HL-60 (cell line): ENCODE measurements around the gene MTMR12.

ENCODE experiments used
- DNase-seq, 2 experiments: peaks; one replicate each; pipeline ENCODE4 v3.0.0-alpha.2; 2010 to 2020; ENCODE audit warnings: low read depth in 1 of 2, low spot score in 1 of 2
- H3K27ac ChIP-seq: fragments of 250-450 bp; sonication (Bioruptor Pico); replicated peaks from 2 replicates; pipeline ENCODE4 v1.5.1; 2020; ENCODE audit warnings: mild to moderate bottlenecking, moderate library complexity
- H3K27me3 ChIP-seq: fragments of 250-450 bp; sonication (Bioruptor Pico); 2 replicates; pipeline ENCODE4 v1.5.1; 2021; ENCODE audit warnings: mild to moderate bottlenecking, moderate library complexity; ENCODE audit not compliant: insufficient read depth, poor library complexity, severe bottlenecking
- H3K4me3 ChIP-seq: replicated peaks from 2 replicates; pipeline ENCODE4 v1.5.1; 2011; ENCODE audit warnings: mild to moderate bottlenecking, control low read depth, low read length; ENCODE audit not compliant: insufficient read depth
- GABPA ChIP-seq: IDR thresholded peaks from 2 replicates; pipeline ENCODE4 v1.6.1; 2012; ENCODE audit warnings: low read depth
- POLR2AphosphoS5 ChIP-seq: IDR thresholded peaks from 2 replicates; pipeline ENCODE4 v1.6.1; 2012; ENCODE audit warnings: low read depth
- SPI1 ChIP-seq: IDR thresholded peaks from 2 replicates; pipeline ENCODE4 v1.6.1; 2012; ENCODE audit warnings: low read depth, mild to moderate bottlenecking, borderline replicate concordance
- TF ChIP-seq, protein P1 (sequence below): IDR thresholded peaks from 2 replicates; pipeline ENCODE4 v1.6.1; 2012; ENCODE audit warnings: low read depth; ENCODE audit not compliant: insufficient replicate concordance
- TF ChIP-seq, protein P2 (sequence below): IDR thresholded peaks from one replicate; pipeline ENCODE4 v1.5.1; 2011; ENCODE audit warnings: low read length, control low read depth, inconsistent platforms; ENCODE audit not compliant: insufficient read depth

The MTMR12 gene

DNA sequence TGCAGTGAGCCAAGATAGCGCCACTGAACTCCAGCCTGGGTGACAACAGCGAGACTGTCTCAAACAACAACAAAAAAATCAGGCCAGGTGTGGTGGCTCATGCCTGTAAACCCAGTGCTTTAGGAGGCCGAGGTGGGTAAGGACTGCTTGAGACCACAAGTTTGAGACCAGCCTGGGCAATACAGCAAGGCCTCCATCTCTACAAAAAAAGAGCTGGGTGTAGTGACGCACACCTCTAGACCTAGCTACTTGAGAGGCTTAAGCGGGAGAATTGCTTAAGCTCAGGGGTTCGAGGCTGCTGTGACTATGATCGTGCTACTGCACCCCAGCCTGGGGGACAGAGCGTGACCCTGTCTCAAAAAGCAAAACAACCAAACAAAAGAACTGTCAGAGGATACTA, 39.9 kb upstream of the MTMR12 start:
- no peak overlapping the region for H3K27ac ChIP-seq
- DNase-seq, result no peak
- TF ChIP-seq POLR2AphosphoS5, result no peak; the same call in 1 of the 2 replicates
- TF ChIP-seq, protein P1, sequence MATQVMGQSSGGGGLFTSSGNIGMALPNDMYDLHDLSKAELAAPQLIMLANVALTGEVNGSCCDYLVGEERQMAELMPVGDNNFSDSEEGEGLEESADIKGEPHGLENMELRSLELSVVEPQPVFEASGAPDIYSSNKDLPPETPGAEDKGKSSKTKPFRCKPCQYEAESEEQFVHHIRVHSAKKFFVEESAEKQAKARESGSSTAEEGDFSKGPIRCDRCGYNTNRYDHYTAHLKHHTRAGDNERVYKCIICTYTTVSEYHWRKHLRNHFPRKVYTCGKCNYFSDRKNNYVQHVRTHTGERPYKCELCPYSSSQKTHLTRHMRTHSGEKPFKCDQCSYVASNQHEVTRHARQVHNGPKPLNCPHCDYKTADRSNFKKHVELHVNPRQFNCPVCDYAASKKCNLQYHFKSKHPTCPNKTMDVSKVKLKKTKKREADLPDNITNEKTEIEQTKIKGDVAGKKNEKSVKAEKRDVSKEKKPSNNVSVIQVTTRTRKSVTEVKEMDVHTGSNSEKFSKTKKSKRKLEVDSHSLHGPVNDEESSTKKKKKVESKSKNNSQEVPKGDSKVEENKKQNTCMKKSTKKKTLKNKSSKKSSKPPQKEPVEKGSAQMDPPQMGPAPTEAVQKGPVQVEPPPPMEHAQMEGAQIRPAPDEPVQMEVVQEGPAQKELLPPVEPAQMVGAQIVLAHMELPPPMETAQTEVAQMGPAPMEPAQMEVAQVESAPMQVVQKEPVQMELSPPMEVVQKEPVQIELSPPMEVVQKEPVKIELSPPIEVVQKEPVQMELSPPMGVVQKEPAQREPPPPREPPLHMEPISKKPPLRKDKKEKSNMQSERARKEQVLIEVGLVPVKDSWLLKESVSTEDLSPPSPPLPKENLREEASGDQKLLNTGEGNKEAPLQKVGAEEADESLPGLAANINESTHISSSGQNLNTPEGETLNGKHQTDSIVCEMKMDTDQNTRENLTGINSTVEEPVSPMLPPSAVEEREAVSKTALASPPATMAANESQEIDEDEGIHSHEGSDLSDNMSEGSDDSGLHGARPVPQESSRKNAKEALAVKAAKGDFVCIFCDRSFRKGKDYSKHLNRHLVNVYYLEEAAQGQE, result no peak
- TF ChIP-seq GABPA, result no peak
- TF ChIP-seq, protein P2, sequence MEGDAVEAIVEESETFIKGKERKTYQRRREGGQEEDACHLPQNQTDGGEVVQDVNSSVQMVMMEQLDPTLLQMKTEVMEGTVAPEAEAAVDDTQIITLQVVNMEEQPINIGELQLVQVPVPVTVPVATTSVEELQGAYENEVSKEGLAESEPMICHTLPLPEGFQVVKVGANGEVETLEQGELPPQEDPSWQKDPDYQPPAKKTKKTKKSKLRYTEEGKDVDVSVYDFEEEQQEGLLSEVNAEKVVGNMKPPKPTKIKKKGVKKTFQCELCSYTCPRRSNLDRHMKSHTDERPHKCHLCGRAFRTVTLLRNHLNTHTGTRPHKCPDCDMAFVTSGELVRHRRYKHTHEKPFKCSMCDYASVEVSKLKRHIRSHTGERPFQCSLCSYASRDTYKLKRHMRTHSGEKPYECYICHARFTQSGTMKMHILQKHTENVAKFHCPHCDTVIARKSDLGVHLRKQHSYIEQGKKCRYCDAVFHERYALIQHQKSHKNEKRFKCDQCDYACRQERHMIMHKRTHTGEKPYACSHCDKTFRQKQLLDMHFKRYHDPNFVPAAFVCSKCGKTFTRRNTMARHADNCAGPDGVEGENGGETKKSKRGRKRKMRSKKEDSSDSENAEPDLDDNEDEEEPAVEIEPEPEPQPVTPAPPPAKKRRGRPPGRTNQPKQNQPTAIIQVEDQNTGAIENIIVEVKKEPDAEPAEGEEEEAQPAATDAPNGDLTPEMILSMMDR, result no peak
- TF ChIP-seq SPI1, result no peak
- no peaks in the 10 kb centered on the region for H3K27me3 ChIP-seq
- no peak overlapping the region for H3K4me3 ChIP-seq

DNA sequence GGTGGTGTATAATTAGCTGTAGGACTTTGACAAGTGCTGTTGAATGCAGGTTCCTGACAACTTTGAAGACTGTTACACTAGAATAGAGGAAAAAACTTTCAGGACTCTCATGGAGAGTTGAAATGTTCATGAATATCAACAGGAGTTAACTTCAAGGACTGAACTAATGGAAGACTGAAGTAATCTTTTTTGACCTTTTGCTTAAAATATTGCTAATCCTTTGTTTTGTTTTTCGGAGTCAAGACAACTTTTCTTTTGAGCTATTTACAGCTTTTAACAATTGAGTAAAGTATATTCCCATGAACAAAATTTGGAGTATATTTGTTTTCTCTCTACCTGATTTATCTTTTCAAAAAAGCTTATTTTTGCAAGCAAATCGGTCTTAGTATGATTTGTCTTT, 34.1 kb upstream of the MTMR12 start:
- Histone ChIP-seq H3K4me3 (no peak overlapping the region), H3K27me3 (no peaks in the 10 kb centered on the region), H3K27ac (no peak overlapping the region)
- DNase-seq, result no peak
- TF ChIP-seq POLR2AphosphoS5, result no peak
- TF ChIP-seq, protein P1, result no peak
- no peak for TF ChIP-seq SPI1
- TF ChIP-seq, protein P2, result no peak
- TF ChIP-seq GABPA, result no peak

DNA sequence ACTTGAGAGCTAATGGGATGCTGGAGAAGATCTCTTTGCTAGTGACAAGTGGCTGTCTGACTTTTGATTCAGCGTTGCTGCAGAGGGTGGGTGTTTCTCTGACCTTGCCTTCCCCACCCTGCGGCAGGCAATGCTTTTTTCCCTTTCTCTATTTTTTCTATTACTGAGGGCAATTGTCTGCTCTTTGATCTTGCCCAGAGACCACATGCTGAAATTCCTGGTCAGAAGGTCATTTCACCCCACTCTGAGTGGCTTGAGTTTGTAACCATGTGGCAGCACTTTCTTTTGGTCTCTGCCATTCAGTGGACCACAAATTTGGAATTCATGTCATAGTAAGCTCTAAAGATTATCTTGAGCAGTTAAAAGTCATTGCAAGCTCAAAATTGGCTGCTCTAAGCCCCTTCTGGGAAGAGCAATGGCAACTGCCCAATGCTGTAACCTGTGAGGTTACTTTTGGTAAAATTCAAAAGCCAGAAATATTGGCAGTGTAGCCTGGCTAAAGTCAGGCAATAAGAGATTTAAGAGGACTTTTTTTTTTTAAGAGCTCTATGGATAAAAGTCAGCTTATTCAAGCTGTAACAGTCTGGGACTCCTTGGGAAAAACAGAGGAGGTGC, 30.4 kb upstream of the MTMR12 start:
- Histone ChIP-seq H3K4me3 (no peak overlapping the region), H3K27ac (no peak overlapping the region), H3K27me3 (no peaks in the 10 kb centered on the region)
- no peak for DNase-seq
- TF ChIP-seq SPI1 (no peak), POLR2AphosphoS5 (no peak), GABPA (no peak)
- TF ChIP-seq, protein P1, result no peak
- TF ChIP-seq, protein P2, result no peak
